Measurements from ENCODE around the gene GPA33. TPM values are rescaled to one million over a fixed set of nuclear protein-coding genes. Genes with fewer than 3 reads are reported as not detected.

Gene GPA33
- polyA plus RNA-seq, 1 donor from 2014 or later = 0.14 TPM

- no peaks in the 10 kb centered on the region for H3K9me3 ChIP-seq (ENCODE audit: low read length)
- no peaks in the 10 kb centered on the region for H3F3A ChIP-seq (ENCODE audit: insufficient read depth, low read length, poor library complexity, severe bottlenecking)
- H2AFZ ChIP-seq (ENCODE audit: low read depth, low read length) = no peak within 1 kb of the TSS
- no peak within 1 kb of the TSS for H3K9ac ChIP-seq (ENCODE audit: low read length)
- H3K36me3 ChIP-seq (ENCODE audit: insufficient read depth, low read length) = no peaks in the 10 kb centered on the region
- no peak within 1 kb of the TSS for H3K27ac ChIP-seq (ENCODE audit: low read length)
- no peaks in the 10 kb centered on the region for H4K20me1 ChIP-seq (ENCODE audit: insufficient read depth)
- H3K27me3 ChIP-seq (ENCODE audit: insufficient read depth, low read depth, low read length) = no peaks in the 10 kb centered on the region
- no peak within 1 kb of the TSS for H3K4me3 ChIP-seq (ENCODE audit: low read length)
- no peaks in the 10 kb centered on the region for H3K79me2 ChIP-seq (replicated peaks; ENCODE audit: insufficient read depth, low read length)
- H3K4me2 ChIP-seq (ENCODE audit: low read length) = no peak within 1 kb of the TSS
- no peak for TF ChIP-seq RAD21 (conservative IDR thresholded peaks at IDR 0.05)
- no peak for TF ChIP-seq SMC3 (conservative IDR thresholded peaks at IDR 0.05; ENCODE audit: poor library complexity)
- no peak for TF ChIP-seq POLR2AphosphoS5 (IDR thresholded peaks at IDR 0.05)
- no peak for TF ChIP-seq EZH2 (IDR thresholded peaks at IDR 0.05; ENCODE audit: borderline replicate concordance, insufficient read depth, low read length, poor library complexity, severe bottlenecking)
- no peak for TF ChIP-seq MXI1 (conservative IDR thresholded peaks at IDR 0.05; ENCODE audit: poor library complexity, severe bottlenecking)
- no peak for TF ChIP-seq TAF1 (IDR thresholded peaks at IDR 0.05; ENCODE audit: low read depth)
- no peak for TF ChIP-seq REST (IDR thresholded peaks at IDR 0.05; ENCODE audit: borderline replicate concordance)
- no peak for TF ChIP-seq CTCF (IDR thresholded peaks at IDR 0.05; ENCODE audit: poor library complexity, severe bottlenecking)
- TF ChIP-seq EP300 (conservative IDR thresholded peaks at IDR 0.05; ENCODE audit: poor library complexity, severe bottlenecking) = no peak
- no peaks in the 10 kb centered on the region for H3K9me2 ChIP-seq (ENCODE audit: insufficient read depth, low read length)
Observed at GRCh38 chr1:167093846-167094516, 3.8 kb upstream of the GPA33 start, which contains the start of gene STYXL2. STYXL2 (plus strand) TSS chr1:167094075; CDS start chr1:167094850, 775 bp downstream.

GRCh38 chr1:167092653-167093052, 2.5 kb upstream of the GPA33 start:
- Histone ChIP-seq H3K36me3 (ENCODE audit: insufficient read depth, low read length) (no peaks in the 10 kb centered on the region), H3K9me2 (ENCODE audit: insufficient read depth, low read length) (no peaks in the 10 kb centered on the region), H3K4me3 (ENCODE audit: low read length) (no peak overlapping the region), H3K27ac (ENCODE audit: low read length) (no peak overlapping the region), H3F3A (ENCODE audit: insufficient read depth, low read length, poor library complexity, severe bottlenecking) (no peaks in the 10 kb centered on the region), H4K20me1 (ENCODE audit: insufficient read depth) (no peaks in the 10 kb centered on the region), H2AFZ (ENCODE audit: low read depth, low read length) (no peak overlapping the region), H3K4me2 (ENCODE audit: low read length) (no peak overlapping the region), H3K9ac (ENCODE audit: low read length) (no peak overlapping the region), H3K27me3 (ENCODE audit: insufficient read depth, low read depth, low read length) (no peaks in the 10 kb centered on the region), H3K9me3 (ENCODE audit: low read length) (no peaks in the 10 kb centered on the region), H3K79me2 (replicated peaks; ENCODE audit: insufficient read depth, low read length) (no peaks in the 10 kb centered on the region)
- TF ChIP-seq CTCF (IDR thresholded peaks at IDR 0.05; ENCODE audit: poor library complexity, severe bottlenecking) (no peak), RAD21 (conservative IDR thresholded peaks at IDR 0.05) (no peak), TAF1 (IDR thresholded peaks at IDR 0.05; ENCODE audit: low read depth) (no peak), SMC3 (conservative IDR thresholded peaks at IDR 0.05; ENCODE audit: poor library complexity) (no peak), REST (IDR thresholded peaks at IDR 0.05; ENCODE audit: borderline replicate concordance) (no peak), POLR2AphosphoS5 (IDR thresholded peaks at IDR 0.05) (no peak), MXI1 (conservative IDR thresholded peaks at IDR 0.05; ENCODE audit: poor library complexity, severe bottlenecking) (no peak), EP300 (conservative IDR thresholded peaks at IDR 0.05; ENCODE audit: poor library complexity, severe bottlenecking) (no peak), EZH2 (IDR thresholded peaks at IDR 0.05; ENCODE audit: borderline replicate concordance, insufficient read depth, low read length, poor library complexity, severe bottlenecking) (no peak)

Measured in neural cell (in vitro differentiated cells).